ENCODE data around the gene SMIM1.

SMIM1 gene

GRCh38 chr1:3732434-3733093 is 40.0 kb upstream of the SMIM1 start:
- TF ChIP-seq CTCF (IDR thresholded peaks at IDR 0.05; ENCODE audit: low read depth, low read length, poor library complexity, severe bottlenecking), result no peak
- TF ChIP-seq EZH2phosphoT487 (IDR thresholded peaks at IDR 0.05; ENCODE audit: borderline replicate concordance, low read length), result no peak
- Histone ChIP-seq H4K20me1 (ENCODE audit: control insufficient read depth, insufficient read depth, low read depth, low read length) (no peaks in the 10 kb centered on the region), H3K27ac (ENCODE audit: low read depth, low read length) (no peak overlapping the region), H3K4me1 (ENCODE audit: control insufficient read depth, low read length) (no peaks in the 10 kb centered on the region), H3K9me2 (replicated peaks; ENCODE audit: control insufficient read depth, low read length) (no peaks in the 10 kb centered on the region), H3K36me3 (ENCODE audit: control insufficient read depth, low read length) (no peaks in the 10 kb centered on the region), H3F3A (ENCODE audit: control insufficient read depth, insufficient read depth) (no peaks in the 10 kb centered on the region), H3K4me2 (ENCODE audit: low read length) (no peak overlapping the region), H3K79me2 (ENCODE audit: control insufficient read depth, low read length) (no peaks in the 10 kb centered on the region), H3K9me3 (ENCODE audit: control insufficient read depth, insufficient read depth, low read length) (no peaks in the 10 kb centered on the region), H3K27me3 (ENCODE audit: control insufficient read depth, low read length) (no peaks in the 10 kb centered on the region), H3K4me3 (ENCODE audit: low read length) (no peak overlapping the region)

GRCh38 chr1:3733094-3733882 is 39.3 kb upstream of the SMIM1 start:
- Histone ChIP-seq H3F3A (ENCODE audit: control insufficient read depth, insufficient read depth) (no peaks in the 10 kb centered on the region), H3K27me3 (ENCODE audit: control insufficient read depth, low read length) (no peaks in the 10 kb centered on the region), H3K4me1 (ENCODE audit: control insufficient read depth, low read length) (no peaks in the 10 kb centered on the region), H3K4me2 (ENCODE audit: low read length) (no peak overlapping the region), H3K9me3 (ENCODE audit: control insufficient read depth, insufficient read depth, low read length) (no peaks in the 10 kb centered on the region), H3K9me2 (replicated peaks; ENCODE audit: control insufficient read depth, low read length) (no peaks in the 10 kb centered on the region), H3K4me3 (ENCODE audit: low read length) (no peak overlapping the region), H3K36me3 (ENCODE audit: control insufficient read depth, low read length) (no peaks in the 10 kb centered on the region), H3K27ac (ENCODE audit: low read depth, low read length) (no peak overlapping the region), H4K20me1 (ENCODE audit: control insufficient read depth, insufficient read depth, low read depth, low read length) (no peaks in the 10 kb centered on the region), H3K79me2 (ENCODE audit: control insufficient read depth, low read length) (no peaks in the 10 kb centered on the region)
- no peak for TF ChIP-seq EZH2phosphoT487 (IDR thresholded peaks at IDR 0.05; ENCODE audit: borderline replicate concordance, low read length)
- no peak for TF ChIP-seq CTCF (IDR thresholded peaks at IDR 0.05; ENCODE audit: low read depth, low read length, poor library complexity, severe bottlenecking)

- Histone ChIP-seq H4K20me1 (ENCODE audit: control insufficient read depth, insufficient read depth, low read depth, low read length) (no peaks in the 10 kb centered on the region), H3K4me1 (ENCODE audit: control insufficient read depth, low read length) (no peaks in the 10 kb centered on the region), H3K4me2 (ENCODE audit: low read length) (no peak overlapping the region), H3K4me3 (ENCODE audit: low read length) (no peak overlapping the region), H3K9me2 (replicated peaks; ENCODE audit: control insufficient read depth, low read length) (no peaks in the 10 kb centered on the region), H3F3A (ENCODE audit: control insufficient read depth, insufficient read depth) (no peaks in the 10 kb centered on the region), H3K79me2 (ENCODE audit: control insufficient read depth, low read length) (no peaks in the 10 kb centered on the region), H3K27me3 (ENCODE audit: control insufficient read depth, low read length) (no peaks in the 10 kb centered on the region), H3K27ac (ENCODE audit: low read depth, low read length) (no peak overlapping the region), H3K36me3 (ENCODE audit: control insufficient read depth, low read length) (no peaks in the 10 kb centered on the region), H3K9me3 (ENCODE audit: control insufficient read depth, insufficient read depth, low read length) (no peaks in the 10 kb centered on the region)
- no peak for TF ChIP-seq EZH2phosphoT487 (IDR thresholded peaks at IDR 0.05; ENCODE audit: borderline replicate concordance, low read length)
- no peak for TF ChIP-seq CTCF (IDR thresholded peaks at IDR 0.05; ENCODE audit: low read depth, low read length, poor library complexity, severe bottlenecking)
These were observed 38.5 kb upstream of the SMIM1 start for GRCh38 chr1:3733883-3734589.
